DLD1 (cell line): Measurements from ENCODE around the gene RC3H2.

Experiments used
- in situ Hi-C: cut with HindIII; loops from 2 replicates; pipeline ENCODE4 v1.10.0; 2017; ENCODE audit warnings: low sequenced_read_pairs

RC3H2 gene, protein sequence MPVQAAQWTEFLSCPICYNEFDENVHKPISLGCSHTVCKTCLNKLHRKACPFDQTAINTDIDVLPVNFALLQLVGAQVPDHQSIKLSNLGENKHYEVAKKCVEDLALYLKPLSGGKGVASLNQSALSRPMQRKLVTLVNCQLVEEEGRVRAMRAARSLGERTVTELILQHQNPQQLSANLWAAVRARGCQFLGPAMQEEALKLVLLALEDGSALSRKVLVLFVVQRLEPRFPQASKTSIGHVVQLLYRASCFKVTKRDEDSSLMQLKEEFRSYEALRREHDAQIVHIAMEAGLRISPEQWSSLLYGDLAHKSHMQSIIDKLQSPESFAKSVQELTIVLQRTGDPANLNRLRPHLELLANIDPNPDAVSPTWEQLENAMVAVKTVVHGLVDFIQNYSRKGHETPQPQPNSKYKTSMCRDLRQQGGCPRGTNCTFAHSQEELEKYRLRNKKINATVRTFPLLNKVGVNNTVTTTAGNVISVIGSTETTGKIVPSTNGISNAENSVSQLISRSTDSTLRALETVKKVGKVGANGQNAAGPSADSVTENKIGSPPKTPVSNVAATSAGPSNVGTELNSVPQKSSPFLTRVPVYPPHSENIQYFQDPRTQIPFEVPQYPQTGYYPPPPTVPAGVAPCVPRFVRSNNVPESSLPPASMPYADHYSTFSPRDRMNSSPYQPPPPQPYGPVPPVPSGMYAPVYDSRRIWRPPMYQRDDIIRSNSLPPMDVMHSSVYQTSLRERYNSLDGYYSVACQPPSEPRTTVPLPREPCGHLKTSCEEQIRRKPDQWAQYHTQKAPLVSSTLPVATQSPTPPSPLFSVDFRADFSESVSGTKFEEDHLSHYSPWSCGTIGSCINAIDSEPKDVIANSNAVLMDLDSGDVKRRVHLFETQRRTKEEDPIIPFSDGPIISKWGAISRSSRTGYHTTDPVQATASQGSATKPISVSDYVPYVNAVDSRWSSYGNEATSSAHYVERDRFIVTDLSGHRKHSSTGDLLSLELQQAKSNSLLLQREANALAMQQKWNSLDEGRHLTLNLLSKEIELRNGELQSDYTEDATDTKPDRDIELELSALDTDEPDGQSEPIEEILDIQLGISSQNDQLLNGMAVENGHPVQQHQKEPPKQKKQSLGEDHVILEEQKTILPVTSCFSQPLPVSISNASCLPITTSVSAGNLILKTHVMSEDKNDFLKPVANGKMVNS

DNA sequence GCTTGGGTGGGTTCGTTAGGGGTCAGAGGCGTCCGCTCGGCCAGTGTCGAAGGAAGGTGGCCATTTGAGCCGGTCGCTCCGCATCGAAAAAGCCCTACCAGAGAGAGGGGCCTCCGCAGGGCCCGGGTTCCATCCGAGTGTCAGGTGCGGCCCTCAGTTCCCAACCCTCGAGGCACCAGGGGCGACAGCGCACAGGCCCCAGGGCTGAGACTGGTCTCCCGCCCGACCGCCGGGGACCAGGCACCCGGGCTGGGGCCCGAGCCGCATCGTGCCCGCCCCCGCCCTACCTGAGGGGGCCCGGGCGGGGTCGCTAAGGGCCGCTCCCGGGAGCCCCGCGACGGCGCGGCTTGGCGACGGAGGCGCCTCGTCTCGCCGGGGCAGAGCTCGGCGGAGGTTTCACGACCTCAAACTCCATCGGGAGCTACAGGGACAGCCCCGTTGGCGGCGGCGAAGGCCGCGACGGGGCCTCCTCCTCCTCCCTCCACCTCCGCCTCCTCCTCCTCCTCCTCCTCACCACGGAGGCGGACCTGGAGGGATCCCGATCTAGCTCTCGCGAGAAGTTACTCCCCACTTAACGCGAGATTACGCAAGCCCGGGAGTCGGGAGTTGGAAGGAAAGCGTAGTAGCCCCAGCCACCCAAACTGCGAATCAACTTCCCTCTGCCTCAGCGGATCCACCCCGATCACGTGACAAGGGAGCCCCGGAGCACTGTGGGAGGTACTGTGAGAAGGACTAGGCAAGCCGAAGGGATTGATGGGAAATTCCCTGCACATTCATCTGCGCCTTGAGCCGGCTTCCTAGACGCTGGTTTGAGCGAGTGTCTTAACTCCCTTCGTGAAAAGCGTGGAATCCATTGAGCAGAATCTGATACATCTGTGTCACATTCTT is at the start of gene RC3H2:
TSS of gene RC3H2 (minus strand) at position 537 of the 888 bp plus-strand sequence. CDS start 7,850 bp downstream, outside the sequence.
- in situ Hi-C loops: no loop called here

DNA sequence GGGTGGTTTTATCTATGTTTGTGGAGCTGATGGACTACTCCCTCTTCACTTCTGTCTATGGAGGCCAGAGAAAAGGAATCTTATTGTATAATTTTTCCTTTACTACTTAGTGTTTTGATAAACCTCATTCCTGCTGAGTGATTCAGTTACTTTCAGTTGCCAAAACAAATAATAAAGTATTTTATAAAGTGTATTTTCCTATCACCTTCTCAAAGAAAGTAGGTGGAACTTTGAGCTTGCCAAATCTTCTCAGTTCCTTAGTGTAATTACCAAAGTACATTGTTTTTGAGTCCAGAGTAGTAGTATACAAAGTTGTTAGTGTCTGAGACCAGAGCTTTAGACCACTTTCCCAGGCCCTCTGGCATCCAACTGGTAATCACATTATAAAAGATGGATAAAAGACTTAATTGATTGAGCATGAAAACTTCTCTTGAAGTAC is 49.1 kb upstream of the RC3H2 start:
- in situ Hi-C loops: no loop called here

DNA sequence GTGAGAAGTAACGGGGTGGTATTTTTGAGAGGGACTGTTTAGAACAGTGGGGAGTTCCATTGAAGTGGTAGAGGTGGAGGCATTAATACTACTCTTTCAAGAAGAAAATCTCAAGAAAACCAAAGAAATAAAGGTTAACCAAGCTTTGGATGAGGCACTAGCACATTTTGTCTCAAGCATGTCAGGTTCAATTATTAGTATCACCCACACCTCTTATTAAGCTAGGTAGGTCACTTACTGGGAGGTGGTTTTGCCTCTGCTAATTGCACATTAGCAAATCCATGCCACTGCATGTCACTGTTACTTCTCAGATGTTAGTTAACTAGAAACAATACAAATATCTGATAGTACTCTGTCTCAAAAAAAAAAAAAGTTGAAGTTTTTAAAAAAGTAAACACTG is 45.9 kb upstream of the RC3H2 start:
- in situ Hi-C loops: no loop called here

DNA sequence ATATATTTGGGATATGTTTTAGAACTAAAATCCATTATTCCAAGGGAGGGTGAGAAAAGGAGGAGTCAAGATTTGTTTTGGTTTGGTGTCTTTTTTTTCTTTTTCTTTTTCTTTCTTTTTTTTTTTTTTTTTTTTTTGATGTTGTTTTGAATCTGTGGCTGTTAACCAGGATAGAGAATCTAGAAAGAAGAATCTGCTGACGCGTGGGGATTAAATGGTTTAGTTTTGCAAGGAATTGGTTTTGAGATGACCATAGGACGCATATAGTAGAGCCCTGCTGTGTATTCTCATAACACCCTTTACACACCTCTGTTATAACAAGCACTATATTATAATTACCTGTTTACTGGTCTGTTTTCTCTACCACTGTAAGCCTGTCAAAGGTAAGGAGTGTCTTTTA is 45.1 kb upstream of the RC3H2 start:
- in situ Hi-C loops: no loop called here

DNA sequence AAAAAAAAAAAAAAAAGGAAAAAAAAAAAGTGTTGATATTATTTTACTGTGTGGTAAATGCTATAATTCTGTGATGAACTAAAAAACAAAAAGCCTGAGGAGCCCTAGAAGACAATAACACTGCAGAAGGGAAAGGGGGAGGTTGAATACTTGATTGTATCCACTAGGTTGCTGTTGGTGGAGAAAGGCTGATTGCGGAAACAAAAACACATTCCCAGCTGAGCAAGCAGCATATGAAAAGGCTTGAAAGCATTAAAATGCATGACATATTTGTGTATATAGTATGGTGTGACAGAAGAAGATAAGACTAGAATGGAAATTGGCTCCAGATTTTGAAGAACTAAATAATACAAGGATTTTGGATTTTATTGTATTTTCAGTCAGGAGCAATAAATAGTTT is 44.5 kb upstream of the RC3H2 start:
- in situ Hi-C loops: no loop called here

DNA sequence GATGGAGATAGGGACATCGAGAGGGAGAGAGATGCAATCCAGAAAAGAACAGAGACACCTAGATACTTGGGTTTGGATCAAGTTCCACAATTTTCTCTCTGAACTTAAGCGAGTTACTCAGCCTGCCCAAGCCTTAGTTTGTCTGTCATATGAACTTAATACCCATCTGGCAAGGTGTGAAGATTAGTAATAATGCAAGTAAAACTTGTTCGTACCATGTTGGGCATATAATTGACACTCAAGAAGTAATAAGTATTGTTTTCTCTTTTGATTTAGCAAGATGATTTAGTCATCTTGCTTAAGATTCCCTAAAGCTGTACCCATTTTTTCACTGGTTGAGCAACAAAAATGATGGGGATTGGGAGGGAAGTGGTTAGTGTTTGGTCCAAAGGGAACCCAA is 43.2 kb upstream of the RC3H2 start:
- in situ Hi-C loops: no loop called here

DNA sequence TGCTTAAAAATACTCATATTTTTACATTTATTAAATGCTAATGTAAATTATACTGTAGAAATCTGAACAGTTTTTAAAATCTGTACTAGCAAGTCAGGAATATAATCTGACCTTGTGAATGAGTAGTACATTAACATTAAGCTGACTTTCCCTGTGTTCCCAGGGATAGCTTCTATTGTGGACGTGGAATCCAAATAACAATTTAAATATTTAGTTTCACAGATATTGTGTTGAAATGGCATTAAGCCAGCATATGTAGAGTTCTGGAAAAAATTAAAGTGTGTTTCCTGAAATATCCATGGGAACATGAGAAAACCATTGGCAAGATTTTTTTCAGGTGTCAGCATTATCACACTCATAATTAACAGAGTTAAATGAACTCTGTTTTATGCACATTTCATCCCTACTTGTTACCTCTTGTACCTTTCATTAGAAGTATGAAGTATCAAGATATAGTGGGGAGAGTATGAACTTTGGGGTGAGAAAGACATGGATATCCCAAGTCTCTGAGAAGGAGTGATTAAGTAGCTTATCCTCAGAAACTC is 41.4 kb upstream of the RC3H2 start:
- in situ Hi-C loops: no loop called here

DNA sequence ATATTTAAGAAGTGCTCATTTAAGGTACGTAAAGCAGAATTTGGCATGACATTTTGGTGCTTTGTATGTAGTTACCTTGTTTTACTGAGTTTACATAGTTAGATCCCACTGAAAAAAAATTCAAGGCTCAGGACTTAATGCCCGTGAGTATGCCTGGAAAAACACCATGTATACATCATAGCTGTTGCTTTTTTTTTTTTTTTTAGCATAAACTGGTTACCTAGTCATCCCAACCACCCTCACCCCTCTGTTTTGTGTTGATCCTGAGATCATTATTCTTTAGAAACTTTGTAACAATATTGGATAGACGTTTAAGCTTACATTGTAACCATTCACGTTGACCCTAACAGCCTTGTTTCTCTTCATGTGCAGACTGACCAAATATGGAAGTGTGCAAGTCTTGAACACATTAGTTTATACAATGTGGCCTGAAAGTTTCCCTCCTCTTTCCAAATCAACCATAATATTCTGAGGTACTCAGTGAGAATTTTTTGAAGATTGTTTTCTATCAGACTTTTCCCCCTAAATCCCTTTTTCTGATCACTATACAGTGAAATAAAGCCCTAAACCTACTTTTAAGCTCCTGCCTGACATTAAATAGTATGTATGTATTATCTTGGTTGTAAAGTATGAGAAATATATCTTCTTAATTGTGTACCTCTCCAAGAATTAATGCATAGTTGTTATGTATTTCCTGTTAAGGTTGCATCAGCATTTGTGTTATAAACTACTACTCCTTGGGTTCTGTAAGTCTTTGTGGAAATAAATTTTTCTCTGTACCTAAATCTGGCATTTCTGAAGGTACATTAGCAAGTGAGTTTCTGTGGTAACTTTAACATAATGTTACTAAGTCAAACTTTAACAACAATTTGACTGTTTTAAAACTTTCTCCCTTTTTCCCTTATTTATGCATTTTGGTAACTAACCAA is 40.1 kb upstream of the RC3H2 start:
- in situ Hi-C loops: no loop called here

DNA sequence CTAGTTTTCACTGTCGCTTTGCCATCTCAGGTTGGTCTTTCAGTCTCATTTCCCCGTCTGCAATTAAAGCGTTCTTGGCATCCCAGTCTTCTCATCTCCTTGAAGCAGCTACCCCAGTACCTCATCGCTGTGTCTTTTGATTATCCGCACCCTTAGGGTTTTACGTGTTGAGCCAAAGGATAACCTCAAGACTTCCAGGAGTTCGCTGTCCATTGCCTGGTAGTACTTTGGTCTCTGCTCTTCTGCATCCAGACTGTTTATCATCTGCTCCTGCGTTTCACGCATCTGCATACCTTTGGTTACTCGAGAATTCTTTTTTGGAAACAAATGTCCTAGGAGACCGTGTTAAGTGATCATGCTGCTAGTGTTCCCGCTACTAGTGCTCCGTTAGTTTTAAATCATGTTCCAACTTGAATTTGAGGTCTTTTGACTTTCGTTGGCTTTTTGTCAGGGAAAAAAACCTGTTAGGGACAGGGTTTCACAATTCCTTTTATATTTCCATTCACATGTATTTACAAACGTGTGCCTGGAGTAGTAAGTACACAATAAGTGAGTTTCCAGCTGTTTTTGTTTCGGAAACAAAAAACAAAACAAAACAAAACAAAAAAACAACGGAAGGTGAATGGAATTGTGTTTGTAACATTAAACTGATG is 36.5 kb upstream of the RC3H2 start:
- in situ Hi-C loops: no loop called here

DNA sequence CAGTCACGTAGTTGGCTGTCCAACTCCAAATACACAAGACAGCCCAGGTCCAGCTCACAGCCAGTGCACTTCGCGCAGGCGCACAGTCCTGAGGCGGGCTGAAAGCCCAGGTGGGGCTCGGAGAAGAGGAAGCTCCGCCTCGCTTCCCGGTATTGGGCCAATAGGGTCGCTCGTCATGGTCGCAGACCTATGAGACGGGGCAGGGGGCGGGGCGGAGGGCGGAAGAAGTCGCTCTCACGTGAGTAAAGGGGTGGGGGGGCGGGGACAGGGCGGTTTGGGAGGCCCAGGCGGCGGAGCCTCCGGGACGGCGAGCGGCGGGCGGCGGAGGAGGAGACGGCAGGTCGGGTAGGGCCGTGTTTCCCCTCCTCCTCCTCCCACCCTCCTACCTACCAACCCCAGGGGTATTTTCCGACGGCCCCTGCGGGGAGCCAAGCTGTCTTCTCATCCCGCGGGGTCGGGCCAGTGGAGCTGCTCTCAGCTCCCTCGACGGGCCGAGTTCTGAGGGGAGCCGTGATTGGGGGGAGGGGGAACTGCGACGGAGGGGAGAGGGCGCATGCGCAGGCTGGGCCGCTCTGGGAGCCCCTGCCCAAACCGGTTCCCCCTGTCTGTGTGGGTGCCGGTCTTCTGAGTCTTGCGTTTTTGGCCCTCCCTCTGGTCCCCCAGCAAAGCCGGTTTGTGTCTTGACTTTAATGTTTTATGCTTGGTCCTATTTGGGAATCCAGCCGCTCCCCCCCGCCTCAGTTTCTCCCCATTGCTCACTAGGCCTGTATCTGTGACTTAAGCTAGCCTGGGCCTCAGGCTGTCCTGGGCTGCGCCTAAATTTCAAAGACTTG is 35.8 kb upstream of the RC3H2 start, which contains the start of gene RABGAP1:
TSS of gene RABGAP1 (plus strand) at position 272 of the 833 bp plus-strand sequence. CDS start 16,040 bp downstream, outside the sequence.
- in situ Hi-C loops: no loop called here

DNA sequence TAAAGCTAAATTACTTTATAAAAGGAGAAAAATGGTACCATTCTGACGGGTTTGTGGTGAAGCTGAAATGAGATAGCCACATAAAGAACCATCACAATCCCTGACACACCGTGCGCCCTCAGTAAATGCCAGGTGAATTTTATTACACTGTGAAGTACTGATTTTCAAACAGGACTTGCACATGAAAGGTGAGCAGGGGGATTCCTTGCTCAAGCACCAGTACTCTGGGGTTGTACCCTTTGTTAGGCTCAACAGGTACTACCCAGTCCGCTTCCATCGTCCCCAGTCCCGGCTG is 35.2 kb upstream of the RC3H2 start:
- in situ Hi-C loops: no loop called here

DNA sequence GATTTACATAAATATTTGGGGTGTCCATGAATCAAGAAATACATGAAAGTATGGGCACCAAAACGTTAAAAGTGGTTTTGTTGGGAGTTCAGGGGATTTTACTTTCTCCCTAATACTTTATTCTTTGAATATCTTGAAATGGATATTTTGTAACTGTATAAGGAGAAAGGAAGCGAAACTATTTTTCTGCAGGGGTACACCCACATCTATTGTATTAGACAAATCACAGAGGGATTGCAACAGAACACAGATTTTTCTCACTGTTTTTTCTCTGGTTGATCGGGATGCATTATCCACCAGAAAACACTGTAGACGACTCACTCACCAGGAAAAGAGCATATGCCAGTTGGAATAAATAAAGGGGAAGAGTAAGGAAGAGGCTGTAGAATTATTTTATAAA is 34.4 kb upstream of the RC3H2 start:
- in situ Hi-C loops: no loop called here

DNA sequence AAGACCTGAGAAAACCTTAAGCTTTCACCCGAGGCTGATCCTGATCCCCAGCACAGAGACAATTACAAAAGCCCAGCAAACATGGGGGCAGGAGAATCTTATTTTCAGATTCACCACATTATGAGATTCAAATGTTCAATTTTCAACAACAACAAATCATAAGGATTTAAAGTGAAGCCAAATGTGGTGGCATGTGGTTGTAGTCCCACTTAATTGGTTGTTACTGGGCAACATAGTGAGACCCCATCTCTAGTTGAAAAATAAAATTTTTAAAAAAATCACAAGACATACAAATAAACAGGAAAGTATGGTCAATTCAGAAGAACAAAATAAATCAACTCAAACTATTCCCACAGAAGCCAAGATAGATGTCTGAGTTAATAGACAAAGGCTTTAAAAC is 31.7 kb upstream of the RC3H2 start:
- in situ Hi-C loops: no loop called here

DNA sequence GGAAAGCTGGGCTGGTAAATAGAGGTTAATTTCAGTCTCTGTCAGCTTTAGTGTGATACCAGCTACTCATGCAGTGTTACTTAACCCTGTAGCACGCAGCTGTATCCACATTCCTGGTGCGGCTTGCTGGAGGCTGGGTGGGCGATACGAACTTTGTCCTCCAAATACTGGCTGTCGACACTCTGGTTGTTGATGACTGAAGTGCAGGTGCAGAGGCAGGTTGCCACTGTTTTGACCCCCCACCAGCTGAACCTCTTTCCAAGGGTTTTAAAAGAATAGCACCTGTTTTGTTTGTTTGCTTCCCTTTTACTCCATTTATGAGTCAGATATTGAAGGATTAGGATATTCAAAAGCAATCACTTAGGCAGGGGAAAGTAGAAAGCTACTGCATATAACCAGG is 31.3 kb upstream of the RC3H2 start:
- in situ Hi-C loops: no loop called here

DNA sequence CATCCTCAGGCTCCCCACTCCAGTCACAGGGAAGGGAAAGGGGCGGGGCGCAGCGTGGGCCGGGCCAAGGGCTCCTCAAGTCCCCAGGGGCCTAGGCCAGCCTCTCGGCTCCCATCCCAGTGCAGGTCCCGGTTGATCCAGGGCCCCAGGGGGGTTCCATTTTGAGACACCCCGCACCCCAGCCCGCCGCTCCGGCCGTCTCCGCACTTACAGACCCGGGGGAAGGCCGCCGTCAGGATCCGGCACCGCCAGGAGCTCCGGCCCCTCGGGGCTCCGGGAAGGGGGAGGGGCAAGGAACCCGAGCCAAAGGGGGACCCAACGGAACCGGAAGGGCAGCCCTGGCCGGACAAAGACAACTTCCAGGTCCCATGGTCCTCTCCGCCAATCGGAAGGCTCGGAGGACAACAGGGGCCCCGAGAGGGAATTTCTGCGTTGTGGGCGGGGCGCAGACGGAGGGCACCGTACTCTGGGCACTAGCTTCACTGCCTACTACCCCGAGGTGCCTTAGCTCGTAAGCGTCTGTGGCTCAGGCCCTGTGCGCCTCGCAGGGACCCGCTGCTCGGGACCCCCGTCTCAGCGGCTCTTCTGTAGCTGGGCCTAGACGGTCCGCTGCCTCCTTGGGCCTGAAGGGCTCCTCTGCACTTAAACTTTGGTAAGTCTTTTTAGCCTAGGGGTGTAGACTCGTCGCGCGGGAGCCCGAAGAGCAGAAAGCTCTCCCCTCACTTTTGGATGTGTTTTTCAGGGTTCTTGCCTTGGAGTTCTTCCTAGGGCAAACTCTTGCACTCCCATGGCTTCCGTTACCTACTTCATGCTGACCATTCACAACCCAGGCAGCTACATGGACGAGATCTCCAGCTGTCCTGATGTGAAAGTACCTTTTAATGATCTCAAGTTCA is 26.3 kb upstream of the RC3H2 start, which contains the start of gene ZBTB26:
TSS of gene ZBTB26 (minus strand) at position 287 of the 896 bp plus-strand sequence. CDS start 11,578 bp downstream, outside the sequence.
- in situ Hi-C loops: no loop called here

DNA sequence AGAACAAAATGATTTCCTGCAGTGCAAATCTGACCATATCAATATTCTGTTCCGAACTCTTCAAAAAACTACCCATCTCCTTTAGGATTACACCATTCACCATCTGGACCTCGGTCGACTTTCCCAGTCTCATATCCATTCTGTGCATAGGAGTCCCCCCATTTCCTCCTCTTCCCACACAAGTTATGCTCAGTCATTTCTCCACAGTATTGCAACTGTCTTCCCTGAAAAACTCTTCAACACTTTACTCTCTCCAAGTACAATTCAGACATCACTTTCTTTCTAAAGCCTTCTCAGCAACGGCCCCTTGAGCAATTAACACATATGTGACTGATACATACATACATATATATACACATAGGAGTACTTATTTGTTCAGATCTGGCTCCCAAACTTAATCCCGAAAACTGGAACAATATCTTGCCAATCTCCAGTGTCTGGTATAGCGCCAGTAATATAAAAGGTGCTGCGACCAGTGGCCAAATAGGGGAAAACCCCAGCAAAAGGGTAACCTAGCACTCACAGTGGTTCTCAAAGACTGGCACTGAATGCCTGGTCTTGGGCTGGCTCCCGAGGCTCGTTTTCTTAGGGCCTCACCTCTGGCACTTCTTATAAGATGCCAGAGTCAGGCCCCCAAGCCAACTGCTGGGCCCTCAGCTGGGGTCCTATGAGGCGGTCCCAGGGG is 25.5 kb upstream of the RC3H2 start:
- in situ Hi-C loops: no loop called here
